Gastroesophageal sphincter (tissue), 3 donors: ENCODE data around the gene CBLIF.

Source experiments
- EP300 ChIP-seq: sonication (generic); formaldehyde crosslinking; IDR thresholded peaks from one replicate; pipeline ENCODE4 v1.6.1; 2017; ENCODE audit warnings: antibody characterized with exemption, mild to moderate bottlenecking
- POLR2A ChIP-seq, 2 donors: fragments of 450-650 bp; IDR thresholded peaks; one replicate each; pipeline ENCODE4 v1.6.1; 2017; ENCODE audit warnings: antibody characterized with exemption in 2 of 2, mild to moderate bottlenecking in 2 of 2, moderate library complexity in 1 of 2
- POLR2AphosphoS5 ChIP-seq: sonication (generic); formaldehyde crosslinking; IDR thresholded peaks from one replicate; pipeline ENCODE4 v1.6.1; 2017; ENCODE audit warnings: antibody characterized with exemption
- TF ChIP-seq, protein P1 (sequence below), 4 experiments: fragments of 200-600 bp in 2 of 4; fragments of 450-650 bp in 2 of 4; sonication (generic) in 1 of 4; IDR thresholded peaks; one replicate each; pipeline ENCODE4 v1.5.1; 2017 to 2019; ENCODE audit warnings: antibody characterized with exemption in 4 of 4, mild to moderate bottlenecking in 2 of 4, moderate library complexity in 2 of 4

DNA sequence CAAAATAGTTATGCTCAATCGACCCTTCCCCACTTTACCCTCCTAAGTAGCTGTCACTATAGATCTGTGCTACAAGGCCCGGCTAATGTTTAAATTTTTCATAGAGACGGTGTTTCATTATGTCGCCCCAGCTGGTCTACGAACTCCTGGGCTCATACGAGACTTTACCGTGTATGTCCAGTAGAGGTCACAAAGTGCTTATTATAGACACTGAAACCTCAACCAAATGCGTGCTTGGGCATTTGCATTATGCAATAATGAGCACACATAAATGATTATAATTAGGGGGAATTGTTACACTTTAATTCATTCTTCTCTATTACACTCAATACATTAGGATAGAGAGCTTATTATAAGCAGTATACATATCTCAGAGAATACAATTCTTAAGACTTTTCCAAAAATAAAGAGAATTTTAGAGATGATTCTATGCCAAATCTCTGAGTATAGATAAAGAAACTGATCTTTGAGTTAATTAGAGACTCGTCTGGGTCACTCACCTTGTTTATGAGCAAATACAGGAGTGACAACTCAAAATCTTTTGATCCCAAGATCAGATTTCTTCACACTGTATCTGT, 22.2 kb downstream of the CBLIF start:
- TF ChIP-seq POLR2AphosphoS5 (no peak), POLR2A (IDR thresholded peaks at IDR 0.05) (no peak), EP300 (no peak)
- TF ChIP-seq, protein P1, sequence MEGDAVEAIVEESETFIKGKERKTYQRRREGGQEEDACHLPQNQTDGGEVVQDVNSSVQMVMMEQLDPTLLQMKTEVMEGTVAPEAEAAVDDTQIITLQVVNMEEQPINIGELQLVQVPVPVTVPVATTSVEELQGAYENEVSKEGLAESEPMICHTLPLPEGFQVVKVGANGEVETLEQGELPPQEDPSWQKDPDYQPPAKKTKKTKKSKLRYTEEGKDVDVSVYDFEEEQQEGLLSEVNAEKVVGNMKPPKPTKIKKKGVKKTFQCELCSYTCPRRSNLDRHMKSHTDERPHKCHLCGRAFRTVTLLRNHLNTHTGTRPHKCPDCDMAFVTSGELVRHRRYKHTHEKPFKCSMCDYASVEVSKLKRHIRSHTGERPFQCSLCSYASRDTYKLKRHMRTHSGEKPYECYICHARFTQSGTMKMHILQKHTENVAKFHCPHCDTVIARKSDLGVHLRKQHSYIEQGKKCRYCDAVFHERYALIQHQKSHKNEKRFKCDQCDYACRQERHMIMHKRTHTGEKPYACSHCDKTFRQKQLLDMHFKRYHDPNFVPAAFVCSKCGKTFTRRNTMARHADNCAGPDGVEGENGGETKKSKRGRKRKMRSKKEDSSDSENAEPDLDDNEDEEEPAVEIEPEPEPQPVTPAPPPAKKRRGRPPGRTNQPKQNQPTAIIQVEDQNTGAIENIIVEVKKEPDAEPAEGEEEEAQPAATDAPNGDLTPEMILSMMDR (IDR thresholded peaks at IDR 0.05): peak; percentile 21 to 72 (median 41)
